Body of pancreas (tissue), 4 donors: ENCODE measurements around the gene SH3PXD2A.

Experiments
- POLR2A ChIP-seq, 3 donors: fragments of 450-650 bp; IDR thresholded peaks; one replicate each; pipeline ENCODE4 v1.6.1; 2016; ENCODE audit warnings: antibody characterized with exemption in 3 of 3, mild to moderate bottlenecking in 2 of 3
- TF ChIP-seq, protein P1 (sequence below), 7 experiments: fragments of 450-650 bp in 4 of 7; fragments of 200-600 bp in 3 of 7; sonication (generic) in 3 of 7; IDR thresholded peaks; one replicate each; pipeline ENCODE4 v1.5.1; 2016 to 2019; ENCODE audit warnings: antibody characterized with exemption in 7 of 7

DNA sequence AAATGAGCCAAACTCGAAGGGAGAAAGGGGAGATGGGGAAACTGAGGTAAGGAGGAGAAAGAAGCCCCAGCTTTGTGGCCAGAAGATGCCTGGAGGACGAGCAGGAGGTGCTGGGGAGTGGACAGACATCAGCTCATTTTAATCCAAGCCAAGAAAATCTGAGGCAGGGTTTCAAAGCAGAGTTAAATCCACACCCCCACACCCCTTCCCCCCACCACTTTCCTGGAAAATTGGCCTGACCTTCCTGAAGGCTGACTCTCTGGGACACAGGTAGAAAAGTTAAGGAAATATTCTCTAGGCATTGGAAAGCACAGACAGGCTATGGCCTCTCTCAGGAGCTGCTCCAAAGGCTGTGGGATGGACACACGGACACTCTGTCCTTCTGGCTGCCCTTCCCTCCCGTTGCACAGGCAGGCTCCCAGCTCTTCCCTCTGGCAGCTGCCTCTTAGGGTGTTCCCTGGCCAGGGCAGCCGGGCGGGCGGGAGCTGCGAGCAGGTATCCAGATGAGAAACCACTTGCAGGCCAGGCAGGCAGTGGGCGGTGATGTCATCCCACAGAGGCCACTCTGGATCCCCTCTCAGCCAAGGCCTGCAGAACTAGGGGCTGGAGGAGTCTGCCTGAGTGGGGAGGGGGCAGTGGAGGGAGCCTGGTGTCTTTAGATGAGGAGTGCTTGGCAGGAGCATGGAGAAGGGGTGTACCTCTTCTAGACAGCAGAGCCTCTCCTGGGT, 190.1 kb downstream of the SH3PXD2A start:
- TF ChIP-seq, protein P1, sequence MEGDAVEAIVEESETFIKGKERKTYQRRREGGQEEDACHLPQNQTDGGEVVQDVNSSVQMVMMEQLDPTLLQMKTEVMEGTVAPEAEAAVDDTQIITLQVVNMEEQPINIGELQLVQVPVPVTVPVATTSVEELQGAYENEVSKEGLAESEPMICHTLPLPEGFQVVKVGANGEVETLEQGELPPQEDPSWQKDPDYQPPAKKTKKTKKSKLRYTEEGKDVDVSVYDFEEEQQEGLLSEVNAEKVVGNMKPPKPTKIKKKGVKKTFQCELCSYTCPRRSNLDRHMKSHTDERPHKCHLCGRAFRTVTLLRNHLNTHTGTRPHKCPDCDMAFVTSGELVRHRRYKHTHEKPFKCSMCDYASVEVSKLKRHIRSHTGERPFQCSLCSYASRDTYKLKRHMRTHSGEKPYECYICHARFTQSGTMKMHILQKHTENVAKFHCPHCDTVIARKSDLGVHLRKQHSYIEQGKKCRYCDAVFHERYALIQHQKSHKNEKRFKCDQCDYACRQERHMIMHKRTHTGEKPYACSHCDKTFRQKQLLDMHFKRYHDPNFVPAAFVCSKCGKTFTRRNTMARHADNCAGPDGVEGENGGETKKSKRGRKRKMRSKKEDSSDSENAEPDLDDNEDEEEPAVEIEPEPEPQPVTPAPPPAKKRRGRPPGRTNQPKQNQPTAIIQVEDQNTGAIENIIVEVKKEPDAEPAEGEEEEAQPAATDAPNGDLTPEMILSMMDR (IDR thresholded peaks at IDR 0.05), result no peak
- no peak for TF ChIP-seq POLR2A (IDR thresholded peaks at IDR 0.05)
